Prostate gland (tissue), 2 donors: Measurements from ENCODE around the gene SCIMP.

Experiments used
- CTCF ChIP-seq, 4 experiments: fragments of 200-600 bp in 2 of 4; fragments of 450-650 bp in 2 of 4; sonication (generic) in 2 of 4; IDR thresholded peaks; 1 replicate in 3 of 4; 2 replicates in 1 of 4; pipeline ENCODE4 v1.5.1; 2016 to 2019; ENCODE audit warnings: antibody characterized with exemption in 4 of 4, mild to moderate bottlenecking in 2 of 4, moderate library complexity in 2 of 4
- POLR2AphosphoS5 ChIP-seq: sonication (generic); formaldehyde crosslinking; IDR thresholded peaks from one replicate; pipeline ENCODE4 v1.6.1; 2017; ENCODE audit warnings: antibody characterized with exemption

GRCh38 chr17:5210614-5211252 lies 23.9 kb downstream of the SCIMP start:
- TF ChIP-seq CTCF (IDR thresholded peaks at IDR 0.05) (no peak), POLR2AphosphoS5 (no peak)
